Measurements from ENCODE around the gene TNFAIP6.
A peak's percentile ranks its signal among the peaks of the same experiment; 100 is the strongest.

TNFAIP6 gene

DNA sequence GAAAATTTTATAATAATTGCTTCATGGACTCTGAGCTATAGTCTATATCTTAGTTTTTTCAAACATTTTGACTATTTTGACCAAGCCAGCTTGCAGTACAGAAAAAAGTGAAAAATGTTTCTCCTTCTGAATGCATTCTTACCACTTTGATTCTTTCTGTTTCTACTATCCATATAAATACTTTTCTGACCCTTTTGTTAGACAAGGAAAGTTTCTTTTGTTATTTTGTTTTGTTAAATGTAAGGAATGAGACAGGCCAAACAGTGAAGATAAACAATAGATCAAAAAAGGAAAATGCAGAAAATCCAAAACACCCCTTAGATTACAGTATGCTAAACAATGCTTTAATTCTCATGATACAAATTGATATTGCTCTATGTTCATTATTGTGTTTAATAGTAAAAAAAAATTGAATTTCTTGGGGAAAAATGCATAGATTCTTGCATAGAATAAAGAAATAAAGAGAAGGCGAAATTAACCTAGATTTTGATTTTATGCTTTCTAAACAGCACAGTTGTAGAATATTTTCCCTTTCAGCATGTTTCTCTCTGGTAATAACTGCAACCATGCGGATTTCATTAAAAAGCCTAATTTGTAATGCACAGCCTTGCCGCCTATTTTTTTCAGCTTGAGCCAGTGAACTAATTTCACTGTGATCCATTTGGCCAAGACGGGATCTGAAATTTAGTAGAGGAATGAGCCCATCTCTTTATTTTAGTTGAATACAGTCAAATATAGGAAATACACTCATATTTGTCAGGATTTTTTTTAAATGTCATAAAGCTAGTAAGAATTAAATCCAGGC, 976 bp downstream of the TNFAIP6 start:
- DNase-seq, result no peak
- in situ Hi-C loops (cut with MboI; ENCODE audit: low pct_unique_long_range_greater_than_20kb, low sequenced_read_pairs), result no loop called here

DNA sequence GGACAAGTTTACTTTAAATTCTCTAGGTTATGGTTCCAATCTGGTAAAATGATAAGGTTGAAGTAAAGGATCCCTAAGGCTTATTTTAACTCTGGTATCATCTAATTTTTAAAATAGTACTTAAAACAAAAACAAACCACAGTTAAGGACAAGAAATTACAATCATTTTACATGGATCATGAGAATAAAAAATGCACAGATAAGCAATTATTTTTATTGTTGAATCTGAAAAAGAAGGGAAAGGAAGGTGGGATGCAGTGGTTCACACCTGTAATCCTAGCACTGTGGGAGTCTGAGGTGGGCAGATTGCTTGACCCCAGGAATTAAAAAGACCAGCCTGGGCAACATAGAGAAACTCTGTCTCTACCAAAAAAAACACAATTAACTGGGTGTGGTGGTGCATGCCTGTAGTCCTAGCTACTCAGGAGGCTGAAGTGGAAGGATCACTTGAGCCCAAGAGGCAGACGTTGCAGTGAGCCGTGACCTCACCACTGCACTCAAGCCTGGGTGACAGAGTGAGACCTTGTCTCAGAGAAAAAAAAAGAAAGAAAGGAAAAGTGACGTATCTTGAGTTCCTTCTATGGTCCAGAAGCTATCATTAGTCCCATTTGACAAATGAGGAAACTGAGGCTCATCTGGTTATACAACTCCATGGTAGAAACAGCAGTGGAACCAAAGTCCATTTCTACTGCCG, 2.5 kb downstream of the TNFAIP6 start:
- in situ Hi-C loops (cut with MboI; ENCODE audit: low pct_unique_long_range_greater_than_20kb, low sequenced_read_pairs), result no loop called here

DNA sequence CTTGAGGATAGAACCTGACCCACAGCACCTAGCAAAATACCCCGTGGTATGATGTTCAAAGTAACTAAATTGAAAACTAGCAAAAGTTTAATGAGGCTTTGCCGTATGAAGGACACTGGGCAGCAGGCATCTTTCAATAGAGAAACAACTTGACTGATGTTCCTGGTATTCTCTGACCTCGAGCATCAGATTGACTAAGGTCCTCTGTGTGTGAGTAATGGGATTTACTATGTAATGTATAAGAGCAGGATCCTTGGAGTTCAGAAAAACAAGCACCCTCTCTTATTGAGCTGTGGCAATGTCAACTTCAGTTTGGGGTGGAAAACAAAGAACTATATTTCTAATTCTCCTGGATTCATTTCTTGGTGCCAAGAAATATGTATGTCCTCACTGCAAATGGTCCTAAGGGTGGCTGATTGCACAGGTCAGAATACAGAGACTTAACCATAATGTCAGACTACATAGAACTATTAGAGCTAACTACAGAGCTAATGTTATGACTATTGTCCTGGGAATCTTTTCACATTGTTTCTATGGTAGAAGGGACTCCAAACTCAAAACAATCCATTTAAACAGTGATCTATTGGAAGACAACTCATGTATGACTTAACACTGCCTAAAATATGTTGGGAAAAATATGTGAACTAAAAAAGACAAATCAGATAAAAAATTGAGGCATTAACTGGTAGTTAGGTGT, 4.4 kb downstream of the TNFAIP6 start:
- no peak for DNase-seq
- in situ Hi-C loops (cut with MboI; ENCODE audit: low pct_unique_long_range_greater_than_20kb, low sequenced_read_pairs), result no loop called here

More for the DNA sequence above, 2.5 kb downstream of the TNFAIP6 start:
- no peak for DNase-seq

DNA sequence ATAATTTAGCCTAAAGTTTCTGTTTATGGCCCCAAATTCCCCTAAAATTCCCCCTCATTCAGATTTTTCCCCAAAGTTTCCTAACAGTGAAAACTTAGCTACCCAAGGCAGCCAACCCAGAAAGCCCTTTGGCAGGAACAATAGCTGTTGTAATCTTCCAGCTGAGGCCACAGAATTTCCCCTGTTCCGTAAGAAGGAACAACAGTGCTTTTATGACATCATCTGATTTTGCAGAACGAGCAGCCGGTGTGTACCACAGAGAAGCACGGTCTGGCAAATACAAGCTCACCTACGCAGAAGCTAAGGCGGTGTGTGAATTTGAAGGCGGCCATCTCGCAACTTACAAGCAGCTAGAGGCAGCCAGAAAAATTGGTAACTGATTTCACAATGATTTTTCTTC, 6.3 kb downstream of the TNFAIP6 start:
- peak; percentile 7 for DNase-seq
- in situ Hi-C loops (cut with MboI; ENCODE audit: low pct_unique_long_range_greater_than_20kb, low sequenced_read_pairs), result no loop called here

DNA sequence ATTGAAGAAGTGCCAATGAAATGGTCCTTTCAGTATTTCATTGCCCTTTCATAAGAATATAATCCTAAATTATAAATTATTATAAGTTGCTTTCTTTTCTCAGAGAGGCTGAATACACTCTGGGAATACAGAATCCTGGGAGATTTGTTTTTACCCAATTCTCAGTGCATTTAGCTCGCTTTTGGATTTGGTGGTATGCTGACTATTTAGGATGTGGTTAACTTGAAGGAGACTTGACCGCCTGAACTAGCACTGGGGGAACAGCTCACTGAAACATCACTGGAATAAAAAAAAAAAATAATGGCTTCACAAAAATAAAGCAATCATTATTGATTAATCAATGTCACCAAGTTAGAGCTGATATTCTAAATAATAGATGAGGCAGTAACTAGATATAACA, 10.2 kb downstream of the TNFAIP6 start:
- in situ Hi-C loops (cut with MboI; ENCODE audit: low pct_unique_long_range_greater_than_20kb, low sequenced_read_pairs), result no loop called here
- no peak for DNase-seq

DNA sequence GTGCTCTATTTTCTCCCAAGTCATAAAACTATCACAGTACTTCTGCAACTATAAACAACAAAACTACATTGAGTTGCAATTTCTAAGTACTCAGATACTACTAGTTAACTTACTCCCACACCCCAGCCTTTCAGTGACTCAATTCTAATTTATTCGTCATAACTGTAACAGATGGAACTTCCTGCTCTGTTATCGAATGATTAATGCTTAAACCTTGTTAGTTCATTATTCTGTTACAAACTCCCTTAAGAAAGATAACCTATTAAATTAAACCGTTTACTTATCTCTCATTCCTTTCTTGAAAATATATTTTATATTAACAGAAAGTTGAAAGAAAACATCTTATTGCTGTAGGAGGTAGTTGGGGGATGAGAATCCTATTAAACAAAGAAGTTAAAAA, 17.0 kb downstream of the TNFAIP6 start:
- in situ Hi-C loops (cut with MboI; ENCODE audit: low pct_unique_long_range_greater_than_20kb, low sequenced_read_pairs), result no loop called here
- no peak for DNase-seq

DNA sequence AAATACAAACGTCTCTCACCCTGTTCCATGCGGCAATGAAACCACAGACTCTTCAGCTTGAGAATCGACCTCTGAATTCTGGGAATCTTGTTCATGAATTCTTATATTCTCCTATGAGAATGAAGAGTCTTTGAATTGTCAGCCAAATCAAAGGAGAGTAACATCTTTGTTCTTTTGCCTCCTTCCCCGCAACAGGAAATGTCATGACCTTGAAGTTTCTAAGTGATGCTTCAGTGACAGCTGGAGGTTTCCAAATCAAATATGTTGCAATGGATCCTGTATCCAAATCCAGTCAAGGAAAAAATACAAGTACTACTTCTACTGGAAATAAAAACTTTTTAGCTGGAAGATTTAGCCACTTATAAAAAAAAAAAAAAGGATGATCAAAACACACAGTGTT, 21.8 kb downstream of the TNFAIP6 start:
- in situ Hi-C loops (cut with MboI; ENCODE audit: low pct_unique_long_range_greater_than_20kb, low sequenced_read_pairs), result no loop called here
- no peak for DNase-seq

DNA sequence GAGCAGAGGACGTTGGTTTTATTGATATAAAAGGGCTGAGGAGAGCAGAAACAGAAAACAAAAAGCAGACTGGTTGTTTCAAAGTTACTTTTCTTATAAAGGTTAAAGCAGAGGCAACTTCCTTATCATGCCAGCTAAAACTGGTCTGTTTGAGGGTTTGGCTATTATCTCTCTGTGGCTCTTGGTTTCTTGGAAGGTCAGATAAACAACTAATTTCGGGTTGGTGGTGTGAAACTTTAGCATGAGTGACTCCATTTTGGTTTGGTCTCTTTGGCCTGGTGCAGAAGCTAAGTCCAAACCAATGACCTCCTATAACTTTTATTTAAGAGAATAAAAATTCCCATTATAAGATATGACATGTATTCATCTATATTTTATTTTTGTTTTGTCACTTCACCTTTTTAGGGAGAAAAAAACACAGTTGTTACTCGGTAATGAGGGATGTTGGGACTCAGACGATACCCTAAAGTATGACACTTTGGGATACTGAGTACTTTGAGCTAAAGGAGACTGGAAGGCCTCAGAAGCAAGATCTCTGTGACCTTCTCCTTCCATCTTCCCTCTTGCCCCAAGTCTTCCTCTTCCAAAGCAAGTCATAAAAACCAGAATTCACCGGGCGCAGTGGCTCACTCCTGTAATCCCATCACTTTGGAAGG, 23.3 kb downstream of the TNFAIP6 start:
- in situ Hi-C loops (cut with MboI; ENCODE audit: low pct_unique_long_range_greater_than_20kb, low sequenced_read_pairs), result no loop called here
- DNase-seq, result no peak

DNA sequence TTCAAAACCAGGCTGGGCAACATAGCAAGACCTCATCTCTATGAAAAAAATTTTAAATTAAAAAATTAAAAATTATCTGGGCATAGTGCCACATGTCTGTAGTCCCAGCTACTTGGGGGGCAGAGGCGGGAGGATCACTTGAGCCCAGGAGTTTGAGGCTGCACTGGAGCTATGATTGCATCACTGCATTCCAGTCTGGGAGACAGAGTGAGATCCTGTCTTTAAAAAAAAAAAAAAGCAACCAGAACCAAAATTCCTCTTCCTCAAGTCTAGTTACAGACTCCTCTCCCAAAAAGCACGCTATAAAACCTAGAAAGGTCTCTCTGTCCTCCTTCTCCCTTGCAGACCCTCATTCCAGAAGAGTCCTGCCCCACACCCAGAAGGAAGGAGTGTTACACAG, 23.9 kb downstream of the TNFAIP6 start:
- in situ Hi-C loops (cut with MboI; ENCODE audit: low pct_unique_long_range_greater_than_20kb, low sequenced_read_pairs), result no loop called here
- DNase-seq, result no peak

DNA sequence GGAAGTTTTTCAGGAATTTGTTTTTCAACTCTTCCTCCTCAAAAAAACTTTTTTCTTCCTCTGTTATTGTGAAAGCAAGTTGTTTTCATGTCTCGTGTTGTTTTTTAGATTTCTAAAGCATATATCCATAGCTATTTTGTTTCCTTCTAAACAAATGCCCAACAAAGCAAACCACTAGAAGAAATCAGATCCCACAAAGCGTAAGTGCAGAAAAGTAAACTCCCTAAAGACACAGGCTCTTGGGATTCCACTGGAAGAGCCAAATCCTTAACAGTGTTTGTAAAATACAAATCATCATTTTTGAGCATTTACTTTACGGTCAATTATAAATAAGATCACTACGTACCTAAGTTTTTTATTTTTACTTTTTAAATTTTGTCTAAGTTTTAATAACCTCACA, 30.6 kb downstream of the TNFAIP6 start:
- in situ Hi-C loops (cut with MboI; ENCODE audit: low pct_unique_long_range_greater_than_20kb, low sequenced_read_pairs), result no loop called here
- DNase-seq, result no peak

DNA sequence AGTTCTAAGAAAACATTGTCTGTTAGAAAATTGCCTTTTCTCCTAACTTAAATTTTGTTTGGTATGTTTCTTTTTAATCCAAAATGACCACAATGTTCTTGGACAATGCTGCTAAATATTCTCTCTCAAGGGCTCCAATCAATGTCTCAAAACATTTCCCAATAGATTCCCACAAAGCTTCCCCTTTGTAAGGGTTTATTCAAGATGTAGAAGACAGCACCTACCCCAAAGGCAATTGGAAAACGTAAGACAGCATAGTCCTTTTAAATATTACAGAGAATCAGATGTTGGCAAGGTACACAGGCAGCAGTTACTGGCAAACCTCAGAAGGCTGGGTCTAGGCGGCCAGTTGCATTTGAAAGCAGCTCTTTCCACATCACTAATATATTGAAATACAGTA, 34.0 kb downstream of the TNFAIP6 start:
- no peak for DNase-seq
- in situ Hi-C loops (cut with MboI; ENCODE audit: low pct_unique_long_range_greater_than_20kb, low sequenced_read_pairs), result no loop called here

DNA sequence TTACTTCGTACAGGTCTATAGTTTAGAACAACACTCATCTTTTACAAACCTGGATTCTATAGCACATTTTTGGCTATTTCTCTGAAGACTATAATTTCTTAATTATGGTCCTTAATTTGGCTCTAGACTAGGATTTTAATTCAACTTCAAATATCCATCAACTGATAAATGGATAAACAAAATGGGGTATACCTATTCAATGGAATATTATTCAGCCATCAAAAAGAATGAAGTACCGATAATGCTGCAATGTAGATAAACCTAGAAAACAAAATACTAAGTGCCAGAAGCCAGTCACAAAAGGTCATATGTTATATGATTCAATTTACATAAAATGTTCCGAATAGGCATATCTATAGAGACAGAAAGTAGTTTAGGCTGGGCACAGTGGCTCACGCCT, 37.1 kb downstream of the TNFAIP6 start:
- in situ Hi-C loops (cut with MboI; ENCODE audit: low pct_unique_long_range_greater_than_20kb, low sequenced_read_pairs), result no loop called here
- no peak for DNase-seq

DNA sequence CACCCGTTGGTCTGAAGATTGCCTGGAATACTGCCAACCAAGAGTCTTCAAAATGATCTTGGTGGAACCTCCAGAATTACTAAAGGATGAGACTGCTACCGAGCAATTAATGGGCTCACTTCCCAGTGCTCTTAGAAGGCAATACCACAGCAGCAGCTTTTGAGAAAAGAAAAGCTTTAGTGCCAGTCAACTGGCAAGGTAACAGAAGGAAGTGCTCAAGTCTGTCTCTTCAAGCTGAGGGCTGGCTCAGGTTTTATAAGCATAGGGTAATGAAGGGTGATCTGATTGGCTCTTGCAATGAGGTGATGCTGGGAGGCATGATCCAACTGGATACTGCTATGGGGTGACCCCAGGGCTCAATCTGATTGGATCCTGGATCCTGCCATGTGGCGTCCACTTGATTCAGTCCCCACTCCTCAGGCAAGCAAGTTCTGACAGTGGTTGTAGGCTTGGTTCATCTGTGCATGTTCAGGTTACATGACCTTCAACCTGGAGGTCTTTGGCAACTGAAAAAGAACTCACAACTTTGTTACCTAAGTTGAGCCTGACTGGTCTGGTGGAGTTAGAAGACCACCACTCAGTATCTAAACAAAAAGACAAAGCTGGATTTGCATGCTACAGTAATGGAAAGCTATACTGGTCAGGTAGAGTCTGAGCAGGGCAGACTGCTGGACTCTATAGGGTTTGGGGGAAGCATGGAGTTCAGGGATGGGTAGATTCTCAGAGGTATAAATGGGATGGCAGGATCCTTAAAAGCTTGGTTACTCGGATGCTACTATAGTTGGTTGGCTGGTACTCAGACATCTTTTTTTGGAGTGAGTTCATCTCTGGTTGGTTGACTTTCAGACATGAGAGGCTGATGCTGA, 38.4 kb downstream of the TNFAIP6 start:
- in situ Hi-C loops (cut with MboI; ENCODE audit: low pct_unique_long_range_greater_than_20kb, low sequenced_read_pairs), result no loop called here
- no peak for DNase-seq

DNA sequence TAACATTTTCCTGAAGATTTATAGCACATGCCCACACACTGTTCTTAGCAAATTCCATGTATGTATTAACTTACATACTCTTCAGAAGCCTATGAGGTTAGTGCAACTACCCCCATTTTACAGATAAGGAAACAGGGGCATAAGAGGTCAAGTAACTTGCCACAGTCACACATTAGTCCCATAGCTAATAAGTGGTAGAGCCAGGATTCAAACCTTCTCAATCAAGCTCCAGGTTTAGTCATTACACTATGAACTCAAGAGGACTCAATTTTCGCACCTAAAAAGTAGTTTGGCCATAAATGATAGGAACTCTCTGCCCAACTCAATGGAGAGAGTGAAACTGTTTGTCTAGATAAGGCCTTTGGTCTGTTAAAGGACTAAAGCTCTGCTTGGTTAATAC, 42.6 kb downstream of the TNFAIP6 start:
- in situ Hi-C loops (cut with MboI; ENCODE audit: low pct_unique_long_range_greater_than_20kb, low sequenced_read_pairs), result no loop called here
- no peak for DNase-seq

DNA sequence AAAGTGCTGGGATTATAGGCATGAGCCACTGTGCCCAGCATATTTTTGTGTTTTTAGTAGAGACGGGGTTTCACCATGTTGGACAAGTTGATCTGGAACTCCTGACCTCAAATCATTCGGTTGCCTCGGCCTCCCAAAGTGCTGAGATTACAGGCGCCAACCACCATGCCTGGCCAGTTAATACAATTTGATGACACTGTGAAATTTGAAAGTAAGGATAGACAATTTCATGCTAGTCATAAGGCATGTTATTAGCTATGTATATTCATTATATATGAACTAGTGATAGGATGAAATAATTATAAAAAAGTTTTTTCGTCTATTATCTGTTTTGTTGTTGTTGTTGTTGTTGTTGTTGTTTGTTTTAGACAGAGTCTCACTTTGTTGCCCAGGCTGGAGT, 43.8 kb downstream of the TNFAIP6 start:
- DNase-seq, result no peak
- in situ Hi-C loops (cut with MboI; ENCODE audit: low pct_unique_long_range_greater_than_20kb, low sequenced_read_pairs), result no loop called here

DNA sequence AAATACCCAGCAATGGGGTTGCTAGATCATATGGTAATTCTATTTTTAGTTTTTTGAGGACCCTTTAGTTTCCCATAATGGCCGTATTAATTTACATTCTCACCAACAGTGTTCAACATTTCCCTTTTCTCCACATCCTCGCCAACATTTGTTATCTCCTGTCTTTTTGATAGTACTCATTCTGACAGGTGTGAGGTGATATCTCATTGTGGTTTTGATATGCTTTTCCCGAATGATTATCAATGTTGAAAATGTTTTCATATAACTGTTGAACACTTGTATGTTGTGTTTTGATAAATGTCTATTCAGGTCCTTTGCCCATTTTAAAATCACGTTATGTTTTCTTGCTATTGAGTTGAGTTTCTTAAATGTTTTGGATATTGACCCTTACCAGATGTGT, 46.5 kb downstream of the TNFAIP6 start:
- in situ Hi-C loops (cut with MboI; ENCODE audit: low pct_unique_long_range_greater_than_20kb, low sequenced_read_pairs), result no loop called here
- DNase-seq, result no peak

DNA sequence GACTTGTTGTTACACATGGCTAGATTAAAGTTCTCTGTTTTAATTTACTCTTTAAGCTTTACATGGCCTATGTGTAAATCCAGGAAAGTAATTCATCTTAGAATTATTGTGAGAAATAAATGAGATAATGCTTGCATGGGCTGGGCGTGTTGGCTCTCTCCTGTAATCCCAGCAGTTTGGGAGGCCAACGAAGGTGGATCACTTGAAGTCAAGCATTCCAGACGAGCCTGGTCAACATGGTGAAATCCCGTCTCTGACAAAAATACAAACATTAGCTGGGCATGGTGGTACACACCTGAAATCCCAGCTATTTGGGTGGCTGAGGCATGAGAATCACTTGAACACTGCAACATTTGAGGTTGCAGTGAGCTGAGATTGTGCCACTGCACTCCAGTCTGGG, 48.0 kb downstream of the TNFAIP6 start:
- in situ Hi-C loops (cut with MboI; ENCODE audit: low pct_unique_long_range_greater_than_20kb, low sequenced_read_pairs), result no loop called here
- no peak for DNase-seq

DNA sequence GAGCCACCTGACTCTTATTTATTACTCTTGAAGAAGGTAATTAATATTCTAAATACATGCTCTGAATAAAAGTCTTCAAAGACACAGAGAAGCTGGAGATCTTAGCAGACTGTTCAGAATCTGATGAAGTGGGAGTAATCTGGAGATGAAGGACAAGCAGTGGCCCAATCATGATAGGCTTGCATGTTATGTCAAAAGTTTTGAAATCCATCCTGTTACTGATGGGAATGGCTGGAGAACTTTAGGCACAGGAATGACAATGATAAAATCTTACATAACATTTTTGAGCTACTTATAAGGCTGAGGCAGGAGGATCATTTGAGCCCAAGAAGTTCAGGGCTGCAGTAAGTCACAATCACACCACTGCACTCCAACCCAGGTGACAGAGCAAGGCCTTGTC, 49.9 kb downstream of the TNFAIP6 start:
- in situ Hi-C loops (cut with MboI; ENCODE audit: low pct_unique_long_range_greater_than_20kb, low sequenced_read_pairs), result no loop called here

More for the DNA sequence above, 49.9 kb downstream of the TNFAIP6 start:
- no peak for DNase-seq

Data from KBM-7 (cell line).